Stimulated activated CD8-positive, alpha-beta memory T cell treated with anti-CD3 and anti-CD28 coated beads, Interleukin-15, amount 100 ng/mL, for 4 hours (primary cell): ENCODE data around the gene TM4SF20.
"Not testable (repeated sequence)": the region's sequence is repeated elsewhere in the genome, so short reads cannot be mapped to it uniquely, and the experiment has no call there.

ENCODE experiments used
- DNase-seq, 2 donors: peaks; one replicate each; pipeline ENCODE4 v3.0.0-alpha.2; 2020; ENCODE audit warnings: low read depth in 2 of 2

Gene TM4SF20

GRCh38 chr2:227398684-227399670 is 19.9 kb upstream of the TM4SF20 start:
- no peak for DNase-seq

DNA sequence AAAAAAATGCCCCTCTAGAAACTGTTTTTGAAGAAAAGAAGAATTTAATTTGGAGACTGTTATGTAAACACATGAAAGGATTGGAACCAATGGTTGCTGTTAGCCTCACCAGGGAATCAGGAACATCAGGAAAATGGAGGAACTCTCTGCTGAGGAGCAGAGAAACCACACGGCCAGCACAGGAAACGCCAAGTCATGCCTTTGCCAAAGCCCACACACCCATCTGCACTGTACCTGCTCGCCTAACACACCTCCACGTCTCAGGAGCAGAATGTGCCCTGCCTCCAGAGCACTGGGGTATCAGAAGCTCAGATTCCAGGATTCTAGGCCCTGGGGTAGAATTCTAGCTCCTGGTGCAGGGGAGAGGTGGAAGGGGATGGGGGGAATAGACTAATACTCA is 18.5 kb upstream of the TM4SF20 start:
- DNase-seq: no peak

GRCh38 chr2:227395556-227395955 is 16.4 kb upstream of the TM4SF20 start:
- no peak for DNase-seq

DNA sequence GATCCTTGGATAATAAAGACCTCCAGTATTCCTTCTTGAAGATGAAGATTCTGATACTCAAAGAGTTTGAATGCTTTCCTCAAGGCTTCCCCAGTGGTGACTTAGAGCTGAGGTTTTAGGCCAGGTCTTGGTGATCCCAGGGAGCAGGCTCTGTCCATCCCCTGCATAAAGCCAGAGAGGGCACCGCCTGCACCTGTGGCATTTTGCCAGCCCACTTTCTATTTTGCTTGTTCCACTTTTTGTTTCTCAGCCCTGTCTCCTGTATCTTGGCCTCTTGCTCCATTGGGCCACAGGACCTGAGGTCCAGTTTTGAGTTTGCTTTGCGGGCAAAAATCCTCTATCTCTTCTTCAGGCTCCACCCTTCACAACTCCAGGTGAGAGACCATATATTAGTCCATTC is 15.3 kb upstream of the TM4SF20 start:
- DNase-seq: no peak

DNA sequence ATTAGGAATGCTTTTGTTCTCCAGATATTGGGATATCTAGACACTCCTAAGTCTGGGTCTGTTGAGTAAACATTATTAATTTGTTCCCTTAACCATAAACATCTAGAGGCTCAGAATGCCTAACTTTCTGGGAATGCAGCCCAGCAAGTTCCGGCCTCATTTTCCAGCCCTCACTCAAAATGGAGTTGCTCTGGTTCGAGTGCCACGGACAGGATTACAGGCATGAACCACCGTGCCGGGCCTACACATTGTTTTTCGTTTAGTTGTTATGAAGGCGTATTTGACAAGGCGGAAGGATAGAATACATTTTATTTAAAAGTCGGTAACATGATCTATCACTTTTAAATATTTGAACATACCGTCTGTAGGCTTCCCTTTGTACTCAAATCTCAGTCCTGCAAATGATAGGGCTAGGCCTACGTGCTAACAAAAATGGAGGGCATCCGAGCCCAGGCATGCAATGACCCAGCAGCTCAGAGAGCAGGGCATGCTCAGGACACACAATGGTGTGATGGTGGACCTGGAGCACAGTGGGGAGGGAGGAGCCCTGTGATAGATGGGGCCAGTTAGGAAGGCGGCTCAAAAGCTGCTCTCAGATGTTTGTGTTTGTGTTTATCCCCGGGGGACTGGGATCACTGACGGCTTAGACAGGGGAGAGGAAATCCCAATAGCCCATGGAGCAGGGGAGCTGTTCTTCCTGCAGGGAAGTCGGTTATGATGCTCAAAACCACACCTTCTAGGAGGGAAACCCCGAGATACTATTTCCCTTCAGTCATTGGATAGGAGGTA is 11.6 kb upstream of the TM4SF20 start:
- DNase-seq: no peak

DNA sequence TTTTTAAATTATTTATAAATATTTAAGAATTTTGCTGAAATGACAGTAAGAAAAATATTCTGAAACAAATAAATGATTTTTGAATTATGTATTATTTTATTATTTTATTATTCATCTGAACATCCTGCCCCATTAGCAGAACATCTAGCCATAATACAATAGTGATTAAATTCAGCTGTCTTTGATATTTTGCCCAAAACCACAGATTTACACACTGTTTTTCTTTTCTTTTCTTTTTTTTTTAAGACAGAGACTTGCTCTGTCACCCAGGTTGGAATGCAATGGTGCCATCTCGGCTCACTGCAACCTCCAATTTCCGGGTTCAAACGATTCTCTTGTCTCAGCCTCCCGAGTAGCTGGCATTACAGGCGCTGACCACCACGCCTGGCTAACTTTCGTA is 10.6 kb upstream of the TM4SF20 start:
- no peak for DNase-seq

- no peak for DNase-seq
These were observed 10.1 kb upstream of the TM4SF20 start for GRCh38 chr2:227389231-227389630.

- no peak for DNase-seq
These were observed 9.5 kb upstream of the TM4SF20 start for GRCh38 chr2:227388537-227389011.

DNA sequence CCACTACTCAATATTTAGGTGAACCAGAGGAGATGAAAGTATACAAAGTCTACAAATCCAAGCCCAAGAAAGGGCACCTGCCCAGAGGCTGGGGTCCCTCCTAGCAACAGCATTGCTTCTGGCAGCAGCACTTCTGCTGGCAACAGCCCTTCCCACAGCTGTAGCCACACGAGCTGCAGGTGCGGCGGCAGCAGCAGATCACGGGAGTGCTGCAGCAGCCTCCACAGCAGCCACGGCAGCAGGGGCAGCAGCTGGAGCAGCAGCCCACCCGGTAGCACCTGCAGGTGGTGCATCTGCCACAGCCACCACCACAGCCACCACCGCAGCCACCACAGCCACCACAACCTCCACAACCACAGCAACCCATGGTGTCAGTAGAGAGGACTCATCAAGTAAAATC is 8.5 kb upstream of the TM4SF20 start, which contains the start of gene SCYGR1:
TSS of gene SCYGR1 (minus strand) at position 367 of the 400 bp plus-strand sequence. CDS start at position 367, 0 bp downstream.
- DNase-seq: not testable (repeated sequence)

DNA sequence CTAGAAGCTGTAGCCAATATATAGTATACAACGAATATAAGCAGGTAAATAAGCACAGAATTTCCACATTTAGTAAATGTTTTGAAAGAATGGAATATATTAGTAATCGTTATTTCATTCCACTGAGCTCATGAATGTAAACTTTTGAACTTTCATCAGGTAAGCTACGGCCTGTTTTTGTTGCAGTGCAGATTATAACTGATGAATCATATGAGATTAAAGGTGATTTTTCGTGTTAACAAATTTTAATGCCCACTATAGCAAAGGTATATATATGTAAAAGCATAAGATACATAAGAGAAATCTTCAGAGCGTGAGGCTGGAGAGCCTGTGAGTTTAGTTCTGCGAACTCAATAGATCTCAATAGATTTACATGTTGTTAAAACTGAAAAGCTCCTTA is 7.5 kb upstream of the TM4SF20 start:
- DNase-seq: no peak

DNA sequence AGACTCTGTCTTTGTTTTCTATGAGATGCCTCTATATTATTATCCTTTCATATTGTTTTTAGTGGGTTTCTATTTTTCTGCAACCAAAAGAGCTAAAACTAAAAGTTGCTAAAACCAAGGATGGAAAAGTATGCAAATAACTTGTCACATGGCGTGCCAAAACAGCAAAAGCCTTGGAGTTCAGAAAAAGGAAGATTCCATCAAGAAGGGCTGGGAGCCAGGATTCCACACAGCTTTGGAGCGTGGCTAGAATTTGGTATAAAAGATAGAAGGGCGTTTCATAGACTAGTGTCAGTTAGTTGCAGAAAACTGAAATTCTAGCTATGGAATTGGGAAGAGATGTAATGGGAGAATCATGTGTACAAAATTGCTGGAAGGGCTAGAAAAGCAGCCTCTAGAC is 4.6 kb upstream of the TM4SF20 start:
- DNase-seq: no peak

GRCh38 chr2:227382241-227382835 is 3.2 kb upstream of the TM4SF20 start:
- DNase-seq: not testable (repeated sequence)

- no peak for DNase-seq
These were observed 729 bp downstream of the TM4SF20 start for GRCh38 chr2:227378371-227378782.

DNA sequence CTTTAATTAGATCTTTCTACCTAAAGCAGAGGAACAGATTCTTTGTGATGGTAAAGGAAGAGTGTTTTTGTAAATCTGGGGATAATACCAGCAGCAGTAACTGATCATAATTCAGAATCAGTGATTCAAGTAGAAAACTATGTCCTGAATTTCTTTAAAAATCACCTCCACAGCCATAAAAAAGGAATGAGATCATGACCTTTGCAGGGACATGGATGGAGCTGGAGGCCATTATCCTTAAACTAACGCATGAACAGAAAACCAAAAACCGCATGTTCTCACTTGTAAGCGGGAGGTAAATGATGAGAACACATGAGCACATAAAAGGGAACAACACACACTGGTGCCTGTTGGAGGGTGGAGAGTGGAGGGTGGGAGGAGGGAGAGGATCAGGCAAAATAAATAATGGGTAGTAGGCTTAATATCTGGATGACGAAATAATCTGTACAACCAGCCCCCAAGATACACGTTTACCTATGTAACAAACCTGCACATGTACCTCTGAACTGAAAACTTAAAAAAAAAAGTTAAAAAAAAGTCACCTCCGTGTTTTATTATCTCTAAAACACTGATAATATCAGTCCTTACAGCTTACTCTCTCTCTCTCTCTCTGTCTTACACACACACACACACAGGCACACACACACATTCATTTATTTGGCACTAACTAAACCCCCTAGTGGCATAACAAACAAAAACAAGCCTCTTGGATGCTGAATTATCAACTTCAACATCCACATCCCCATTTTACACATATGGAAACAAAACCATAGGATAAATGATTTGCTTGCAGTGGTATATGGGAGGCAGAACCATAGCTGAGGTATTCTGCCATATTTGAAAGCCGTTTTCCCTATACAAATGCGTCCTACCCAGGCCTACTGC is 1.4 kb downstream of the TM4SF20 start:
- DNase-seq: no peak

DNA sequence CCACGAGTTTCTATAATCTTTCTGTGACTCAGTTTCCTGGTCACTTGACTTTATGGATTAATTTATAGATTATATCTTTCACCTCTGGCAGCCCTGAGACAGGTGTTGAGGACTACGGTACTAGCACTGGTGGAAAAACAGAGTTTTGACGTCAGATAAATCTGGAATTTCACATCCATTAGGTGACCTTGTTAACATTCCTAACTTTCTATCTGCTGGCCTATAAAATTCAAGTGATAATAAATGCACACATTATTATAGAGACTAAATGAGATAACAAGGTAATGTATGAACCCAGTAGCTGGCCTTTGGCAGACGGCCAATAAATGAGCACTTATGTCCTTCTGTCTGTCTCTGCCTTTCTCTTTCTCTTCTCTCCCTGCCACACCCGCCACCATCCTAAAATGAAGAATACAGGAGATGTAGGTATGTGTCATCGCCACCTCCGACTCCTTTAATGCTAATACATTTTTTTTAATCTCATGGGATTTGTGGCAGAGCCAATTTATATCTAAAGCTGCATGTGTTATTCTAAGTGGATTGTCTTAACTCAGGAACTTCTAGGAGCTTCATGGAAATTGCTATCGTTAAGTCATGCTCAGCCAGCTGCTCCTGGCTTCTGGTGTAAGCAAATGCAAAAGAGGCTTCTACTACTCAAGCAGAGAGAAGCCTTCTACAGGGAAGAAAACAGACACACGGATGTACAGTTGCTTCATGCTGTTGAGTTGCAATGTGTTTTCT is 2.3 kb downstream of the TM4SF20 start:
- no peak for DNase-seq

GRCh38 chr2:227374158-227374557 is 4.9 kb downstream of the TM4SF20 start:
- DNase-seq: peak in 1 of 2 donors; percentile 15

GRCh38 chr2:227373389-227373788 is 5.7 kb downstream of the TM4SF20 start:
- no peak for DNase-seq

DNA sequence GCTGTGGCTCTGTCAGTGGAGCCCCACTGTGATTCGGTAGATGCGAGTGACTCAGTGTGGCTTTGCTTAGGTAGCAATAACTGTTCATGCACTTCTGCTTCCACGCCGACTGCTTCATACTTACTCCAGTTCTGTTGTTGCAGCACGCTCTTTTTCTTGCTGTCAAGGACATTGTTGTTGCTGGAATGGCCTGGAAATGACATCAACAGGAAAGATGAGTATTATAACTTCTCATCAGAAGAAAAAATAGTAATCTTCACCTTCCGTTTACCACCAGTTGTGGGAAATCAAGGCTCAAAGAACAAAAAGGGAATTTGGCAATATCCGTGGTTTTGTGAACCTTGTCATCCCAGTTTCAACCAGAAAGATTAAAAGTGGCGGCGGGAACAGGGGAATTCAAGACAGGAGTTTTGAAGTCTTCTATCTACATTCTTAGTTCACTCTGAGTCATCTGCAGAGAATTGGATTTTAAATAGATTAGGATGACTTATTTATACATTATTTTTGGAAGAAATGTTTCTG is 8.3 kb downstream of the TM4SF20 start:
- no peak for DNase-seq

- DNase-seq: no peak
These were observed 9.0 kb downstream of the TM4SF20 start for GRCh38 chr2:227370092-227370491.

DNA sequence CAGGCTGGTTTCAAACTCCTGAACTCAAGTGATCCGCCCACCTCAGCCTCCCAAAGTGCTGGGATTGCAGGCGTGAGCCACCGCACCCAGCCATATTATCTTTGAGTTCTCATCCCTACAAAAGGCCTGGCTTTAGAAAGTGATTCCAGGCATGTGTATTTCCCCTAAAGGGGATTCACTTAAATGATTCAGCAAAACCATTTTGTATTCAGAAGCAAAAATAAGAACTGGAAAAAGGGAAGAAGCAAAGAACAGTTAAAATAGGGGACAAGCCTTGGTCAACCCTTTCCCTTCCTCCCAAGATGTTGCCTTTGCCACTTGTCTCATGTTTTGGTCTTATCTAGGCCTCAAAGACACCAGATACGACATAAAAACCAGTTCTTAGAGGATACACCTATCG is 10.5 kb downstream of the TM4SF20 start:
- DNase-seq: no peak
